Chondrocyte (in vitro differentiated cells): ENCODE measurements around the gene NEK1. TPM values are rescaled to one million over a fixed set of nuclear protein-coding genes. Genes with fewer than 3 reads are reported as not detected.

Experiments
- DNase-seq: peaks from one replicate; pipeline ENCODE4 v3.0.0; 2021; ENCODE audit warnings: mixed read lengths, low spot score
- H3K27ac Mint-ChIP-seq: one replicate; pipeline ENCODE4 v1.8.0; 2021; ENCODE audit warnings: mild to moderate bottlenecking, moderate library complexity, mixed read lengths; ENCODE audit not compliant: unreplicated experiment
- H3K27me3 Mint-ChIP-seq: 2 replicates; pipeline ENCODE4 v1.8.0; 2021; ENCODE audit warnings: low read depth, mixed read lengths
- H3K36me3 Mint-ChIP-seq: 2 replicates; pipeline ENCODE4 v1.8.0; 2021; ENCODE audit warnings: low read depth, mixed read lengths
- H3K4me1 Mint-ChIP-seq: 2 replicates; pipeline ENCODE4 v1.8.0; 2021; ENCODE audit warnings: low read depth, mild to moderate bottlenecking, mixed read lengths
- H3K4me3 Mint-ChIP-seq: one replicate; pipeline ENCODE4 v1.8.0; 2021; ENCODE audit warnings: mild to moderate bottlenecking, moderate library complexity, mixed read lengths; ENCODE audit not compliant: unreplicated experiment
- H3K9me3 Mint-ChIP-seq: 2 replicates; pipeline ENCODE4 v1.8.0; 2021; ENCODE audit warnings: low read depth, mixed read lengths
- total RNA-seq: library from RNA; stranded (reverse); gene quantifications from 3 replicates; pipeline ENCODE4 v1.2.1, GENCODE V29; 2021
- TF ChIP-seq, protein P1 (sequence below): fragments of 200-600 bp; sonication (generic); IDR thresholded peaks from 2 replicates; pipeline ENCODE4 v1.5.0; 2021; ENCODE audit warnings: antibody characterized with exemption, mild to moderate bottlenecking, moderate library complexity

Gene NEK1
- total RNA-seq, 1 donor from 2014 or later, result 13.7 TPM

DNA sequence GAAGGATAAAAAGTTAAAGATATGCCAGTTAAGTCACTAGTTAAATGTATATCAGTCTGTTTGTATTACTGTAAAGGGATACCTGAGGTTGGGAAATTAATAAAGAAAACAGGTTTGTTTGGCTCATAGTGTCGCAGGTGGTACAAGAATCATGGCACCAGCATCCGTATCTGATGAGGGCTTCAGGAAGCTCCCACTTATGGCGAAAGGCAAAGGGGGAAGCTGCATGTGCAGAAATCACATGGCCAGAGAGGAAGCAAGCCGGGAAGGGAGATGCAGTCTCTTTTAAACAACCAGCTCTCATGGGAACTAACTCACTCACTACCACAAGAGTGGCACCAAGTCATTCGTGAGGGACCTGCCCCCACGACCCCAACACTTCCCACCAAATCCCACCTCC lies 249.8 kb downstream of the NEK1 start:
- H3K4me1 Mint-ChIP-seq, result peaks cover 23% of the 10 kb centered on the region

DNA sequence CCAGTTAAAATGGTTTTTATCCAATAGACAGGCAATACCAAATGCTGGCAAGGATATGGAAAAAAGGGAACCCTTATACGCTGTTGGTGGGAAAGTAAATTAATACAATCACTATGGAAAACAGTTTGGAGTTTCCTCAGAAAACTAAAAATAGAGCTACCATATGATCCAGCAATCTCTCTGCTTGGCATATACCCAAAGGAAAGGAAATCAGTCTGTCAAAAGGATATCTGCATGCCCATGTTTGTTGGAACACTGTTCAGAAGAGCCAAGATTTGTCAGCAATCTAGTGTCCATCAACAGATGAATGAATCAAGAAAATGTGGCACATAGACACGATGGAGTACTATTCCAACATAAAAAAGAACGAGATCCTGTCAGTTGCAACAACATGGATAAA lies 250.6 kb downstream of the NEK1 start:
- H3K9me3 Mint-ChIP-seq, result peaks cover 12% of the 10 kb centered on the region
- no peaks in the 10 kb centered on the region for H3K27me3 Mint-ChIP-seq
- H3K4me1 Mint-ChIP-seq, result peaks cover 23% of the 10 kb centered on the region
- TF ChIP-seq, protein P1, sequence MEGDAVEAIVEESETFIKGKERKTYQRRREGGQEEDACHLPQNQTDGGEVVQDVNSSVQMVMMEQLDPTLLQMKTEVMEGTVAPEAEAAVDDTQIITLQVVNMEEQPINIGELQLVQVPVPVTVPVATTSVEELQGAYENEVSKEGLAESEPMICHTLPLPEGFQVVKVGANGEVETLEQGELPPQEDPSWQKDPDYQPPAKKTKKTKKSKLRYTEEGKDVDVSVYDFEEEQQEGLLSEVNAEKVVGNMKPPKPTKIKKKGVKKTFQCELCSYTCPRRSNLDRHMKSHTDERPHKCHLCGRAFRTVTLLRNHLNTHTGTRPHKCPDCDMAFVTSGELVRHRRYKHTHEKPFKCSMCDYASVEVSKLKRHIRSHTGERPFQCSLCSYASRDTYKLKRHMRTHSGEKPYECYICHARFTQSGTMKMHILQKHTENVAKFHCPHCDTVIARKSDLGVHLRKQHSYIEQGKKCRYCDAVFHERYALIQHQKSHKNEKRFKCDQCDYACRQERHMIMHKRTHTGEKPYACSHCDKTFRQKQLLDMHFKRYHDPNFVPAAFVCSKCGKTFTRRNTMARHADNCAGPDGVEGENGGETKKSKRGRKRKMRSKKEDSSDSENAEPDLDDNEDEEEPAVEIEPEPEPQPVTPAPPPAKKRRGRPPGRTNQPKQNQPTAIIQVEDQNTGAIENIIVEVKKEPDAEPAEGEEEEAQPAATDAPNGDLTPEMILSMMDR, result no peak
- DNase-seq, result no peak
- no peak overlapping the region for H3K4me3 Mint-ChIP-seq
- H3K36me3 Mint-ChIP-seq, result no peaks in the 10 kb centered on the region
- no peak overlapping the region for H3K27ac Mint-ChIP-seq

More for the DNA sequence above, 249.8 kb downstream of the NEK1 start:
- H3K9me3 Mint-ChIP-seq, result peaks cover 13% of the 10 kb centered on the region
- no peaks in the 10 kb centered on the region for H3K27me3 Mint-ChIP-seq
- no peak for DNase-seq
- H3K36me3 Mint-ChIP-seq, result no peaks in the 10 kb centered on the region
- no peak overlapping the region for H3K4me3 Mint-ChIP-seq
- TF ChIP-seq, protein P1, result no peak
- no peak overlapping the region for H3K27ac Mint-ChIP-seq

DNA sequence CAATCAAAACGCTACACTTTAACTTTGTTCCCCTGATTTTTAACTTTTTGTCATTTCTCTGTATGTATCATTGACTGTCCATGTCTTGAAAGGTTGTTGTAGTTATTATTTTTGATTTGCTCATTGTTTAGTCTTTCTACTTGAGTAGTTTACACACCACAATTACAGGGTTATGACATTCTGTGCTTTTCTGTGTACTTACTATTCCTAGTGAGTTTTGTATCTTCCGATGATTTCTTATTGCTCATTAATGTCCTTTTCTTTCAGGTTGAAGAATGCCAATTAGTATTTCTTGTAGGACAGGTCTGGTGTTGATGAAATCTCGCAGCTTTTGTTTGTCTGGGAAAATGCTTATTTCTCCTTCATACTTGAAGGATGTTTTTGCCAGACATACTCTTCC lies 252.4 kb downstream of the NEK1 start:
- peaks cover 22% of the 10 kb centered on the region for H3K4me1 Mint-ChIP-seq
- H3K36me3 Mint-ChIP-seq, result no peaks in the 10 kb centered on the region
- no peaks in the 10 kb centered on the region for H3K27me3 Mint-ChIP-seq
- no peak overlapping the region for H3K4me3 Mint-ChIP-seq
- TF ChIP-seq, protein P1, result no peak
- no peak for DNase-seq
- no peak overlapping the region for H3K27ac Mint-ChIP-seq
- H3K9me3 Mint-ChIP-seq, result peaks cover 2% of the 10 kb centered on the region

DNA sequence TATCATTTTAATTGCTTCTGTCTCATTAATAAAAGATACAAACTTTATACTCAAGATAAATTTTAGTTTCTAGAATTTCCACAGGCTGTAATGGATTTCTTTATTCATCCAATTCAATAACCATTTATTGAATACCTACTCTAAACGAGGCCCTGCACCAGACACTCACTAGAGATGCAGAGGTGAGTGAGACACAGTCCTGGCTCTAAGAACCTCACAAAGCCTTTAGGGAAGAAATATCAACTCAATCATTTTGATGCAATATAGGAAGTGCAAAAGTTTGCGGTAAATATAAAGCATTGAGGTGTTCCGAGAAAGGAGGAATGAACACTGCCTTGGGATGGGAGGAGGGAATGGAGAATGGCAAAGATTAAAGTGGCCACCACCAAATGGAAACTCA lies 260.0 kb downstream of the NEK1 start:
- H3K36me3 Mint-ChIP-seq, result no peaks in the 10 kb centered on the region
- H3K4me3 Mint-ChIP-seq, result no peak overlapping the region
- H3K4me1 Mint-ChIP-seq, result no peaks in the 10 kb centered on the region

DNA sequence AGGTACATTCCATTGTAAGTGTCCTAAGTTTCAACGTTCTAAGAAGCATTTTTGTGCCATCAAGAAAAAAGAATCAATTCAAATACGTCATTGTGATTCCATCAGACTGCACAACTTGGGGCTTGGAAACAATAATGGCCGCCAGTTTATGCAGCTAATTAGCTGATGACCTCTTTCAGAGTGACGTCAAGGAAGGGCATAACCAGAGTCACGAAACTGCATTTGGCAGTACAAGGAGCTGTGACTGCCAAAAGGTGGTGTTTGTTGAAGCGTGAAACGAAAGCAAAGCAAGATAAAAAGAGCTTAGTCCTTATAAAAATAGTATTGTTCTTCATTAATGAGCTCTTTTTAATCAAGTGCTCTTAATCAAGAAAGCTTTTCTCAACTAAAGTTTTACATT lies 260.5 kb downstream of the NEK1 start:
- H3K9me3 Mint-ChIP-seq, result no peaks in the 10 kb centered on the region
- H3K36me3 Mint-ChIP-seq, result no peaks in the 10 kb centered on the region
- H3K4me3 Mint-ChIP-seq, result no peak overlapping the region
- no peak overlapping the region for H3K27ac Mint-ChIP-seq
- H3K4me1 Mint-ChIP-seq, result no peaks in the 10 kb centered on the region
- TF ChIP-seq, protein P1, result no peak
- DNase-seq, result no peak
- H3K27me3 Mint-ChIP-seq, result no peaks in the 10 kb centered on the region

More for the DNA sequence above, 260.0 kb downstream of the NEK1 start:
- TF ChIP-seq, protein P1, result no peak
- H3K27me3 Mint-ChIP-seq, result no peaks in the 10 kb centered on the region
- DNase-seq, result no peak
- no peak overlapping the region for H3K27ac Mint-ChIP-seq
- H3K9me3 Mint-ChIP-seq, result no peaks in the 10 kb centered on the region
